ENCODE results near the gene NRCAM. TPM values are rescaled to one million over a fixed set of nuclear protein-coding genes. Genes with fewer than 3 reads are reported as not detected.

Gene NRCAM
- total RNA-seq, 6 experiments from 2014 or later = 0.27 to 0.51 (median 0.40) TPM

DNA sequence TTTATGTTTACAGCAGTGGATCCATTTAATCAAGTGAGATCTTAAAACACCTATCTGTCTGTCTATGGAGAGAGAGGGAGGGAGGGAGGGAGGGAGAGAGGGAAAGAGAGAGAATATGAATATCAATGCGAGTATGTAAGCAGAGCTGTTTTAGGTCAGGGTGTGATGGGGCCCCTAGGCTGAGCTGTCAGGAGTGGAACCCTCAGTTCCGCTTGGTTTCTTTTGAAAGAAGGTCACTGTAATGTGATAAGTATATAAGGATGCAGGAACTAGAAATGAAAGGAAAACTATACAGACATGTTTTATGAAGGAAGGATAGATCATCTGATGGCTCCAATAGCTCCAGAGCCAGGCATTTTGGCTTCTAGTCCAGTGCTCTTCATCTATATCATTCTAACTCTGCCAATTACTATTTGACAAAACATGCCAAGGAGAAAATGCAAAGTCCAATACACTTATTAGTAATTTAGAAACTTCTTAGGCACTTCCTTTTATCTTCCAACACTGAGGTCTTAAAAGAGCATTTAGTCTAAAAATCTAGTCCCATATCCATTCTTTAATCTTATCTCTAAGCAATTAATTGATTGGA is 70.3 kb downstream of the NRCAM start:
- Mint-ChIP-seq H3K27me3 (ENCODE audit: insufficient read depth) (peaks cover 8% of the 10 kb centered on the region), H3K4me1 (ENCODE audit: low read depth) (no peaks in the 10 kb centered on the region), H3K9me3 (no peaks in the 10 kb centered on the region; the same call in 1 of the 2 replicates), H3K27ac (no peak overlapping the region), H3K4me3 (no peak overlapping the region), H3K36me3 (ENCODE audit: low read depth) (no peaks in the 10 kb centered on the region)
- TF ChIP-seq, protein P1, sequence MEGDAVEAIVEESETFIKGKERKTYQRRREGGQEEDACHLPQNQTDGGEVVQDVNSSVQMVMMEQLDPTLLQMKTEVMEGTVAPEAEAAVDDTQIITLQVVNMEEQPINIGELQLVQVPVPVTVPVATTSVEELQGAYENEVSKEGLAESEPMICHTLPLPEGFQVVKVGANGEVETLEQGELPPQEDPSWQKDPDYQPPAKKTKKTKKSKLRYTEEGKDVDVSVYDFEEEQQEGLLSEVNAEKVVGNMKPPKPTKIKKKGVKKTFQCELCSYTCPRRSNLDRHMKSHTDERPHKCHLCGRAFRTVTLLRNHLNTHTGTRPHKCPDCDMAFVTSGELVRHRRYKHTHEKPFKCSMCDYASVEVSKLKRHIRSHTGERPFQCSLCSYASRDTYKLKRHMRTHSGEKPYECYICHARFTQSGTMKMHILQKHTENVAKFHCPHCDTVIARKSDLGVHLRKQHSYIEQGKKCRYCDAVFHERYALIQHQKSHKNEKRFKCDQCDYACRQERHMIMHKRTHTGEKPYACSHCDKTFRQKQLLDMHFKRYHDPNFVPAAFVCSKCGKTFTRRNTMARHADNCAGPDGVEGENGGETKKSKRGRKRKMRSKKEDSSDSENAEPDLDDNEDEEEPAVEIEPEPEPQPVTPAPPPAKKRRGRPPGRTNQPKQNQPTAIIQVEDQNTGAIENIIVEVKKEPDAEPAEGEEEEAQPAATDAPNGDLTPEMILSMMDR (IDR thresholded peaks at IDR 0.05) = no peak
- DNase-seq = no peak

- no peaks in the 10 kb centered on the region for H3K9me3 Mint-ChIP-seq
- H3K4me1 Mint-ChIP-seq (ENCODE audit: low read depth) = no peaks in the 10 kb centered on the region
- peaks cover 4% of the 10 kb centered on the region for H3K27me3 Mint-ChIP-seq (ENCODE audit: insufficient read depth)
- DNase-seq = no peak
- H3K36me3 Mint-ChIP-seq (ENCODE audit: low read depth) = no peaks in the 10 kb centered on the region
- no peak overlapping the region for H3K4me3 Mint-ChIP-seq
- TF ChIP-seq, protein P1 (IDR thresholded peaks at IDR 0.05) = no peak
- H3K27ac Mint-ChIP-seq = no peak overlapping the region
Observed at GRCh38 chr7:108384716-108385483, 71.3 kb downstream of the NRCAM start.

DNA sequence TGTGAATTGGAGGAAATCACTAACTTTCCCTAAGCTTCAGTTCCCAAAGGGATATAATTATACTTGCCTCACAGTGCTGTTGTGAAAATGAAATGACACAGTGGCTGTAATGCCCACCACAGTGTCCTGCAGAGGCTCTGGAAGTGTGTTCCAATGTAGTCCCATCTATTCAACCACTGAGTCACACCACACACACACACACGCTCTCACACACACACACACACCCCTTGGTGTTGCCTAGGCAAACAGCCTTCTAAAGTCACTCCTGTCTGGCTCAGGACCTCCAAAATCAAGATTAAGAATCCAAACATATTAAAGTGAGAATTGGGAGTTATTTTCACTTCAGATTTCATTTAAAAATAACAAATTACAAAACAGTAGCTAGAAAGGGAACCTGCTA is 73.3 kb downstream of the NRCAM start:
- no peak for DNase-seq
- Mint-ChIP-seq H3K4me1 (ENCODE audit: low read depth) (no peaks in the 10 kb centered on the region), H3K27me3 (ENCODE audit: insufficient read depth) (peaks cover 4% of the 10 kb centered on the region), H3K9me3 (no peaks in the 10 kb centered on the region), H3K4me3 (no peak overlapping the region), H3K27ac (no peak overlapping the region), H3K36me3 (ENCODE audit: low read depth) (no peaks in the 10 kb centered on the region)
- TF ChIP-seq, protein P1 (IDR thresholded peaks at IDR 0.05) = no peak

- Mint-ChIP-seq H3K36me3 (ENCODE audit: low read depth) (no peaks in the 10 kb centered on the region), H3K4me1 (ENCODE audit: low read depth) (no peaks in the 10 kb centered on the region), H3K27ac (no peak overlapping the region), H3K27me3 (ENCODE audit: insufficient read depth) (peaks cover 4% of the 10 kb centered on the region), H3K9me3 (no peaks in the 10 kb centered on the region), H3K4me3 (no peak overlapping the region)
- TF ChIP-seq, protein P1 (IDR thresholded peaks at IDR 0.05) = no peak
- DNase-seq = no peak
Observed at GRCh38 chr7:108380517-108380916, 75.7 kb downstream of the NRCAM start.

GRCh38 chr7:108376206-108376605 is 80.0 kb downstream of the NRCAM start:
- TF ChIP-seq, protein P1 (IDR thresholded peaks at IDR 0.05) = no peak
- Mint-ChIP-seq H3K27me3 (ENCODE audit: insufficient read depth) (no peaks in the 10 kb centered on the region; the same call in 1 of the 2 replicates), H3K4me3 (no peak overlapping the region), H3K36me3 (ENCODE audit: low read depth) (no peaks in the 10 kb centered on the region), H3K4me1 (ENCODE audit: low read depth) (no peaks in the 10 kb centered on the region), H3K27ac (no peak overlapping the region), H3K9me3 (no peaks in the 10 kb centered on the region)
- DNase-seq = no peak
